HCT116 (cell line): ENCODE results near the gene ADGRG6. TPM values are rescaled to one million over a fixed set of nuclear protein-coding genes. Genes with fewer than 3 reads are reported as not detected.

Experiments
- ATAC-seq: fragments of 200-7000 bp; cut with Tn5 transposase; 2 replicates; pipeline ENCODE4 v1.9.1; 2020; ENCODE audit warnings: mild to moderate bottlenecking, moderate library complexity
- BruUV-seq: library from RNA; stranded (reverse); fragments of 400-500 nt; replicated peaks from 2 replicates; lab custom pipeline; 2021; lab: Mats Ljungman, UMichigan
- CTCF ChIA-PET: fragments of 300-600 bp; sonication (Branson Sonifier 250); formaldehyde crosslinking; loops from one replicate; lab custom pipeline; 2021; ENCODE audit warnings: antibody characterized with exemption; lab: Charles Lee
- POLR2A ChIA-PET: fragments of 300-600, 350-600 bp; sonication (Branson Sonifier 250); formaldehyde crosslinking; loops from one replicate; lab custom pipeline; 2021; ENCODE audit warnings: antibody characterized with exemption; lab: Charles Lee
- RAD21 ChIA-PET, 2 experiments: fragments of 300-600 bp; sonication (Branson Sonifier 250); formaldehyde crosslinking; loops; one replicate each; lab custom pipeline; 2023; ENCODE audit warnings: low total read pairs in 2 of 2; ENCODE audit not compliant: uncharacterized antibody in 2 of 2, unreplicated experiment in 2 of 2, low non-redundant PET in 1 of 2; lab: Charles Lee
- DNase-seq: peaks from one replicate; pipeline ENCODE4 v3.0.0-alpha.2; 2010; ENCODE audit warnings: low read depth, low spot score
- H2AFZ ChIP-seq: fragments of 200-600 bp; shearing (Covaris generic), sonication (generic); 2 replicates; pipeline ENCODE4 v1.6.1; 2017; ENCODE audit warnings: low read depth, mixed run types, mixed read lengths, antibody characterized with exemption, low read length; ENCODE audit not compliant: poor library complexity, severe bottlenecking
- H3K27ac ChIP-seq: 2 replicates; pipeline ENCODE4 v1.5.1; 2012; ENCODE audit warnings: low read depth, low read length
- H3K27me3 ChIP-seq: fragments of 200-600 bp; sonication (generic); 2 replicates; pipeline ENCODE4 v1.6.1; 2016; ENCODE audit warnings: mixed run types, low read length, mixed read lengths; ENCODE audit not compliant: insufficient read depth
- H3K36me3 ChIP-seq, 2 experiments: fragments of 200-500 bp in 1 of 2; fragments of 200-600 bp in 1 of 2; sonication (Bioruptor generic) in 1 of 2; sonication (generic) in 1 of 2; 2 replicates each; pipeline versions ENCODE4 v1.5.1 to v1.6.1; 2014 to 2016; ENCODE audit warnings: low read length in 2 of 2, inconsistent platforms in 1 of 2, mixed read lengths in 1 of 2, mixed run types in 1 of 2; ENCODE audit not compliant: insufficient read depth in 2 of 2, control insufficient read depth in 1 of 2
- H3K4me1 ChIP-seq, 2 experiments: fragments of 200-600 bp in 1 of 2; sonication (generic) in 1 of 2; 2 replicates each; pipeline versions ENCODE4 v1.5.1 to v1.6.1; 2012 to 2017; ENCODE audit warnings: low read length in 2 of 2, inconsistent platforms in 1 of 2, mild to moderate bottlenecking in 1 of 2, mixed read lengths in 1 of 2, mixed run types in 1 of 2, moderate library complexity in 1 of 2; ENCODE audit not compliant: insufficient read depth in 2 of 2, control insufficient read depth in 1 of 2
- H3K4me2 ChIP-seq: fragments of 200-600 bp; sonication (generic); 2 replicates; pipeline ENCODE4 v1.6.1; 2017; ENCODE audit warnings: mixed run types, low read length, mixed read lengths
- H3K4me3 ChIP-seq, 2 experiments: fragments of 200-600 bp in 1 of 2; sonication (generic) in 1 of 2; replicated peaks in 1 of 2; 2 replicates each; pipeline ENCODE4 v1.5.1; 2011 to 2016; ENCODE audit warnings: low read length in 2 of 2, control low read depth in 1 of 2, low read depth in 1 of 2, mild to moderate bottlenecking in 1 of 2, mixed read lengths in 1 of 2, mixed run types in 1 of 2
- H3K79me2 ChIP-seq: fragments of 200-600 bp; sonication (generic); 2 replicates; pipeline ENCODE4 v1.6.1; 2017; ENCODE audit warnings: mild to moderate bottlenecking, mixed run types, low read length, moderate library complexity, mixed read lengths; ENCODE audit not compliant: insufficient read depth
- H3K9ac ChIP-seq: fragments of 200-600 bp; sonication (generic); 2 replicates; pipeline ENCODE4 v1.6.1; 2016; ENCODE audit warnings: low read length, mixed read lengths
- H3K9me2 ChIP-seq: fragments of 200-600 bp; sonication (generic), shearing (Covaris generic); 2 replicates; pipeline ENCODE4 v1.6.1; 2017; ENCODE audit warnings: mixed run types, mild to moderate bottlenecking, moderate library complexity; ENCODE audit not compliant: insufficient read depth
- H3K9me3 ChIP-seq, 2 experiments: fragments of 200-500 bp in 1 of 2; fragments of 200-600 bp in 1 of 2; sonication (Bioruptor generic) in 1 of 2; sonication (generic) in 1 of 2; 2 replicates each; pipeline ENCODE4 v1.6.1; 2014 to 2017; ENCODE audit warnings: low read length in 2 of 2, mixed read lengths in 2 of 2, inconsistent platforms in 1 of 2, low read depth in 1 of 2, mild to moderate bottlenecking in 1 of 2, mixed run types in 1 of 2, moderate library complexity in 1 of 2; ENCODE audit not compliant: control insufficient read depth in 1 of 2, insufficient read depth in 1 of 2
- H4K20me1 ChIP-seq: fragments of 200-600 bp; sonication (generic), shearing (Covaris generic); 2 replicates; pipeline ENCODE4 v1.6.1; 2017; ENCODE audit warnings: mixed run types, mild to moderate bottlenecking, moderate library complexity; ENCODE audit not compliant: insufficient read depth
- ATF3 ChIP-seq: IDR thresholded peaks from 2 replicates; pipeline ENCODE4 v1.6.1; 2012
- CEBPB ChIP-seq: IDR thresholded peaks from 2 replicates; pipeline ENCODE4 v1.6.1; 2012; ENCODE audit warnings: low read depth
- FOSL1 ChIP-seq: IDR thresholded peaks from 2 replicates; pipeline ENCODE4 v1.6.1; 2012; ENCODE audit warnings: low read depth
- POLR2AphosphoS5 ChIP-seq: IDR thresholded peaks from 2 replicates; pipeline ENCODE4 v1.6.1; 2011; ENCODE audit warnings: mild to moderate bottlenecking, low read depth, low read length, moderate library complexity
- SIN3A ChIP-seq: IDR thresholded peaks from 2 replicates; pipeline ENCODE4 v1.6.1; 2012; ENCODE audit warnings: low read depth
- SP1 ChIP-seq: IDR thresholded peaks from 2 replicates; pipeline ENCODE4 v1.6.1; 2012; ENCODE audit warnings: low read depth
- TCF7L2 ChIP-seq: IDR thresholded peaks from 2 replicates; pipeline ENCODE4 v1.7.0; 2011; ENCODE audit warnings: borderline replicate concordance, inconsistent platforms; ENCODE audit not compliant: insufficient read depth, insufficient read length; ENCODE audit errors: extremely low read depth
- YY1 ChIP-seq: IDR thresholded peaks from 2 replicates; pipeline ENCODE4 v1.6.1; 2011; ENCODE audit warnings: low read length, low read depth, moderate library complexity, mild to moderate bottlenecking; ENCODE audit not compliant: insufficient replicate concordance; ENCODE audit errors: extremely low read depth
- ZNF274 ChIP-seq: fragments of 200-500 bp; sonication (Bioruptor generic); IDR thresholded peaks from 2 replicates; pipeline ENCODE4 v1.6.1; 2014; ENCODE audit warnings: mild to moderate bottlenecking, low read depth, low read length, inconsistent platforms
- intact Hi-C: fragments of 100-400 bp; cut with micrococcal nuclease; formaldehyde crosslinking; loops from 2 replicates; pipeline ENCODE4 v1.10.0; 2022
- total RNA-seq: library from RNA; stranded (reverse); gene quantifications from one replicate; pipeline ENCODE4 v1.2.1, GENCODE V29; 2021; ENCODE audit not compliant: unreplicated experiment
- TF ChIP-seq, protein P1 (sequence below): IDR thresholded peaks from 2 replicates; pipeline ENCODE4 v1.6.1; 2011; ENCODE audit warnings: mild to moderate bottlenecking, low read length, moderate library complexity; ENCODE audit not compliant: insufficient replicate concordance; ENCODE audit errors: extremely low read depth
- TF ChIP-seq, protein P2 (sequence below): IDR thresholded peaks from 2 replicates; pipeline ENCODE4 v1.6.1; 2012; ENCODE audit warnings: low read depth

The ADGRG6 gene
- total RNA-seq, 1 experiment from 2014 or later, result 67.9 TPM

DNA sequence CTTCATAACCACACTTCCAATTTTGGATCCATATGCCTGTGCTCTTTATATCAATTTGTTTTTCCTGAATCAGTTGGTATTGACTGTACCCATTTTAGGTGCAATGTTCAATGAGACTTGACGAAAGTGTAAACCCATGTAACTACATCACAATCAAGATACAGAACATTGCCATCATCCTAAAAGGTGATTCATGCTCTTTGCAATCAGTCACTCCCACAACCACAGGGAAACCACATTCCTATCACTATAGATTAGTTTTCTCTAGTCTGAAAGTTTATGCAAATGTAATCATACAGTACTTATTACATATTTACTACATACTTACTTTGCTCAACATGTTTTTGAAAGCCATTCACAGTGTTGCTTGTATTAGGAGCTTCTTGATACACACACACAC lies 167.4 kb downstream of the ADGRG6 start (continued):
- TF ChIP-seq, protein P1, sequence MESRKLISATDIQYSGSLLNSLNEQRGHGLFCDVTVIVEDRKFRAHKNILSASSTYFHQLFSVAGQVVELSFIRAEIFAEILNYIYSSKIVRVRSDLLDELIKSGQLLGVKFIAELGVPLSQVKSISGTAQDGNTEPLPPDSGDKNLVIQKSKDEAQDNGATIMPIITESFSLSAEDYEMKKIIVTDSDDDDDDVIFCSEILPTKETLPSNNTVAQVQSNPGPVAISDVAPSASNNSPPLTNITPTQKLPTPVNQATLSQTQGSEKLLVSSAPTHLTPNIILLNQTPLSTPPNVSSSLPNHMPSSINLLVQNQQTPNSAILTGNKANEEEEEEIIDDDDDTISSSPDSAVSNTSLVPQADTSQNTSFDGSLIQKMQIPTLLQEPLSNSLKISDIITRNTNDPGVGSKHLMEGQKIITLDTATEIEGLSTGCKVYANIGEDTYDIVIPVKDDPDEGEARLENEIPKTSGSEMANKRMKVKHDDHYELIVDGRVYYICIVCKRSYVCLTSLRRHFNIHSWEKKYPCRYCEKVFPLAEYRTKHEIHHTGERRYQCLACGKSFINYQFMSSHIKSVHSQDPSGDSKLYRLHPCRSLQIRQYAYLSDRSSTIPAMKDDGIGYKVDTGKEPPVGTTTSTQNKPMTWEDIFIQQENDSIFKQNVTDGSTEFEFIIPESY, result no peak

DNA sequence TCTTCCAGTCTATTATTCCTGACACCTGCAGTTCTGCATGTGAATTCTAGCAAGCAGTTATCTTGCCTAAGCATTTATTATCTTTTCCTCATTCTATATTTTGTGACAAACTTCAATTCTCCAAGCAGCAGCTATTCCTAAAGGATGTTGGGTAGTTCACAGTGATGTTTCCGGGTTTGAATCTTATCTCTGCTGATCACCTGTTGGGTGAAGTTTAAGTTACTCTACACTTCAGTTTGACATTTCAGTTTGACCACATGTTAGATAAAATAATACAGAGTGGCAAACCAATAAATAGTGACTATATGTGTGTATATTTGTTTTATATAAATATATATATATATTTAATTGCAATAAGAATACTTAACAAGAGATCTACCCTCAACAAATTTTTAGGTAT lies 168.6 kb downstream of the ADGRG6 start:
- Histone ChIP-seq H4K20me1 (no peaks in the 10 kb centered on the region), H3K9me3 (no peaks in the 10 kb centered on the region), H3K4me3 (no peak overlapping the region), H3K79me2 (no peaks in the 10 kb centered on the region), H3K9ac (no peak overlapping the region), H3K36me3 (no peaks in the 10 kb centered on the region), H3K4me1 (no peaks in the 10 kb centered on the region), H2AFZ (no peak overlapping the region), H3K27ac (no peak overlapping the region), H3K4me2 (no peak overlapping the region), H3K9me2 (no peaks in the 10 kb centered on the region), H3K27me3 (no peaks in the 10 kb centered on the region)
- DNase-seq (no peak), ATAC-seq (no peak)
- ChIA-PET CTCF (no interaction called here), POLR2A (no interaction called here), RAD21 (no interaction called here)
- intact Hi-C loops, result loop anchor here (5.0 to 10.0 kb wide), 3 partner anchors 313 to 804 kb away; no protein-coding TSS in a partner anchor
- TF ChIP-seq ATF3 (no peak), TCF7L2 (no peak), POLR2AphosphoS5 (no peak), YY1 (no peak), CEBPB (no peak), FOSL1 (no peak), SIN3A (no peak), SP1 (no peak), ZNF274 (no peak)
- TF ChIP-seq, protein P2, sequence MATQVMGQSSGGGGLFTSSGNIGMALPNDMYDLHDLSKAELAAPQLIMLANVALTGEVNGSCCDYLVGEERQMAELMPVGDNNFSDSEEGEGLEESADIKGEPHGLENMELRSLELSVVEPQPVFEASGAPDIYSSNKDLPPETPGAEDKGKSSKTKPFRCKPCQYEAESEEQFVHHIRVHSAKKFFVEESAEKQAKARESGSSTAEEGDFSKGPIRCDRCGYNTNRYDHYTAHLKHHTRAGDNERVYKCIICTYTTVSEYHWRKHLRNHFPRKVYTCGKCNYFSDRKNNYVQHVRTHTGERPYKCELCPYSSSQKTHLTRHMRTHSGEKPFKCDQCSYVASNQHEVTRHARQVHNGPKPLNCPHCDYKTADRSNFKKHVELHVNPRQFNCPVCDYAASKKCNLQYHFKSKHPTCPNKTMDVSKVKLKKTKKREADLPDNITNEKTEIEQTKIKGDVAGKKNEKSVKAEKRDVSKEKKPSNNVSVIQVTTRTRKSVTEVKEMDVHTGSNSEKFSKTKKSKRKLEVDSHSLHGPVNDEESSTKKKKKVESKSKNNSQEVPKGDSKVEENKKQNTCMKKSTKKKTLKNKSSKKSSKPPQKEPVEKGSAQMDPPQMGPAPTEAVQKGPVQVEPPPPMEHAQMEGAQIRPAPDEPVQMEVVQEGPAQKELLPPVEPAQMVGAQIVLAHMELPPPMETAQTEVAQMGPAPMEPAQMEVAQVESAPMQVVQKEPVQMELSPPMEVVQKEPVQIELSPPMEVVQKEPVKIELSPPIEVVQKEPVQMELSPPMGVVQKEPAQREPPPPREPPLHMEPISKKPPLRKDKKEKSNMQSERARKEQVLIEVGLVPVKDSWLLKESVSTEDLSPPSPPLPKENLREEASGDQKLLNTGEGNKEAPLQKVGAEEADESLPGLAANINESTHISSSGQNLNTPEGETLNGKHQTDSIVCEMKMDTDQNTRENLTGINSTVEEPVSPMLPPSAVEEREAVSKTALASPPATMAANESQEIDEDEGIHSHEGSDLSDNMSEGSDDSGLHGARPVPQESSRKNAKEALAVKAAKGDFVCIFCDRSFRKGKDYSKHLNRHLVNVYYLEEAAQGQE, result no peak
- no TSS peak for BruUV-seq
